HepG2 (cell line): ENCODE measurements around the gene VRK3. TPM values are rescaled to one million over a fixed set of nuclear protein-coding genes. Genes with fewer than 3 reads are reported as not detected.

ENCODE experiments used
- ARNTL ChIP-seq: sonication (generic); formaldehyde crosslinking; IDR thresholded peaks from 2 replicates; pipeline ENCODE4 v1.4.0; 2020; ENCODE audit warnings: mild to moderate bottlenecking, missing genetic modification reagents
- ATM ChIP-seq: fragments of 450-650 bp; IDR thresholded peaks from 2 replicates; pipeline ENCODE4 v1.7.1; 2017; ENCODE audit warnings: mild to moderate bottlenecking, borderline replicate concordance
- CBX5 ChIP-seq: sonication (generic); formaldehyde crosslinking; IDR thresholded peaks from 2 replicates; pipeline ENCODE4 v1.4.0; 2020; ENCODE audit warnings: missing genetic modification reagents, borderline replicate concordance
- DNMT3B ChIP-seq: conservative IDR thresholded peaks from 2 replicates; pipeline ENCODE4 v1.6.1; 2016; ENCODE audit warnings: missing biosample characterization, control low read depth
- HDAC2 ChIP-seq: sonication (generic); formaldehyde crosslinking; IDR thresholded peaks from 2 replicates; pipeline ENCODE4 v1.4.0; 2020; ENCODE audit warnings: missing genetic modification reagents
- HIVEP1 ChIP-seq: sonication (generic); formaldehyde crosslinking; IDR thresholded peaks from 2 replicates; pipeline ENCODE4 v1.4.0; 2020; ENCODE audit warnings: mild to moderate bottlenecking, missing genetic modification reagents
- MTF2 ChIP-seq: sonication (generic); formaldehyde crosslinking; IDR thresholded peaks from 2 replicates; pipeline ENCODE4 v1.5.0; 2020; ENCODE audit warnings: missing genetic modification reagents, borderline replicate concordance
- MZF1 ChIP-seq: sonication (generic); formaldehyde crosslinking; IDR thresholded peaks from 2 replicates; pipeline ENCODE4 v1.8.1; 2023; ENCODE audit warnings: mild to moderate bottlenecking, missing genetic modification reagents, borderline replicate concordance
- NFATC3 ChIP-seq: sonication (generic); formaldehyde crosslinking; IDR thresholded peaks from 2 replicates; pipeline ENCODE4 v1.5.1; 2020; ENCODE audit warnings: mild to moderate bottlenecking, missing genetic modification reagents
- RORA ChIP-seq: sonication (generic); formaldehyde crosslinking; IDR thresholded peaks from 2 replicates; pipeline ENCODE4 v1.5.0; 2020; ENCODE audit warnings: mild to moderate bottlenecking, missing genetic modification reagents, moderate library complexity
- ZNF550 ChIP-seq: sonication (generic); formaldehyde crosslinking; IDR thresholded peaks from 2 replicates; pipeline ENCODE4 v1.4.0; 2020; ENCODE audit warnings: mild to moderate bottlenecking, missing genetic modification reagents, borderline replicate concordance
- polyA plus RNA-seq, 8 experiments: library from polyadenylated mRNA; depleted of rRNA in 3 of 8; stranded (reverse) in 7 of 8; unstranded in 1 of 8; fragments of >200 nt; fragmentation: Illumina TruSeq in 4 of 8; extraction: Trizol in 4 of 8; gene quantifications; 2 replicates each; pipeline versions ENCODE4 v1.2.1 to v1.2.3, GENCODE V29; 2011 to 2016; ENCODE audit warnings: low read depth in 4 of 8, missing spikeins in 1 of 8, mixed read lengths in 1 of 8; ENCODE audit not compliant: insufficient read depth in 1 of 8
- total RNA-seq, 5 experiments: library from RNA; depleted of rRNA; stranded (reverse); fragments of >200 nt; fragmentation: Illumina TruSeq; extraction: Trizol; gene quantifications; 2 replicates each; pipeline ENCODE4 v1.2.3, GENCODE V29; 2016; ENCODE audit warnings: low read depth in 1 of 5
- TF ChIP-seq, protein P1 (sequence below): sonication (generic); formaldehyde crosslinking; IDR thresholded peaks from 2 replicates; pipeline ENCODE4 v1.4.0; 2020; ENCODE audit warnings: mild to moderate bottlenecking, missing genetic modification reagents, borderline replicate concordance
- TF ChIP-seq, protein P2 (sequence below): sonication (generic); formaldehyde crosslinking; IDR thresholded peaks from 2 replicates; pipeline ENCODE4 v1.4.0; 2020; ENCODE audit warnings: missing genetic modification reagents
- TF ChIP-seq, protein P3 (sequence below): sonication (generic); formaldehyde crosslinking; IDR thresholded peaks from 2 replicates; pipeline ENCODE4 v1.9.0; 2021; ENCODE audit warnings: missing genetic modification reagents, mild to moderate bottlenecking, borderline replicate concordance
- TF ChIP-seq, protein P4 (sequence below): sonication (generic); formaldehyde crosslinking; IDR thresholded peaks from 2 replicates; pipeline ENCODE4 v1.4.0; 2020; ENCODE audit warnings: mild to moderate bottlenecking, missing genetic modification reagents

VRK3 gene
- total and polyA plus RNA-seq, 2 of the 13 experiments (the other 11 are each of a cell fraction or from before 2014, with no cell fraction given), result 23.8 to 28.3 TPM

DNA sequence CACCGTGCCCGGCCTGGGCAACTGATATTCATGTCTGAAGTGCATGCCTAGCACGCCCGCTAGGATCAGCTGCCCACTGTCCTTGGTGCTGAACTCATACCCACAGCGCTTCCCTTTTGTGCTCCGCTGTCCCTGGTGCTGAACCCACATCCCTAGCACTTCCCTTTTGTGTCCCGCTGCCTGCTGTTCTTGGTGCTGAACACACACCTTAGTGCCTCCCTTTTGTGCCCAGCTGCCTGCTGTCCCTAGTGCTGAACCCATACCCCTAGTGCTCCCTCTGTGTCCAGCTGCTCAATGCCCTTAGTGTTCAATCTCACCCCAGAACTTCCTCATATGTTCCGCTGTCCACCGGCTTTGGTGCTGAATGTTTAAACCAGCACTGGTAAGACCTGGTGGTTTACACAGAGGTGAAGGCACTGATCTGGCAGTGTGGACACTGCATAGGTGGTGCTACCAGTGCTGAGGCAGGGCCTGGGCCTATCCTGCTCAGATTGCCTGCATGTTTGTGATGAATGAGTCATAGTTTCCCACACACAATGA, 37.9 kb downstream of the VRK3 start (continued):
- TF ChIP-seq, protein P1, sequence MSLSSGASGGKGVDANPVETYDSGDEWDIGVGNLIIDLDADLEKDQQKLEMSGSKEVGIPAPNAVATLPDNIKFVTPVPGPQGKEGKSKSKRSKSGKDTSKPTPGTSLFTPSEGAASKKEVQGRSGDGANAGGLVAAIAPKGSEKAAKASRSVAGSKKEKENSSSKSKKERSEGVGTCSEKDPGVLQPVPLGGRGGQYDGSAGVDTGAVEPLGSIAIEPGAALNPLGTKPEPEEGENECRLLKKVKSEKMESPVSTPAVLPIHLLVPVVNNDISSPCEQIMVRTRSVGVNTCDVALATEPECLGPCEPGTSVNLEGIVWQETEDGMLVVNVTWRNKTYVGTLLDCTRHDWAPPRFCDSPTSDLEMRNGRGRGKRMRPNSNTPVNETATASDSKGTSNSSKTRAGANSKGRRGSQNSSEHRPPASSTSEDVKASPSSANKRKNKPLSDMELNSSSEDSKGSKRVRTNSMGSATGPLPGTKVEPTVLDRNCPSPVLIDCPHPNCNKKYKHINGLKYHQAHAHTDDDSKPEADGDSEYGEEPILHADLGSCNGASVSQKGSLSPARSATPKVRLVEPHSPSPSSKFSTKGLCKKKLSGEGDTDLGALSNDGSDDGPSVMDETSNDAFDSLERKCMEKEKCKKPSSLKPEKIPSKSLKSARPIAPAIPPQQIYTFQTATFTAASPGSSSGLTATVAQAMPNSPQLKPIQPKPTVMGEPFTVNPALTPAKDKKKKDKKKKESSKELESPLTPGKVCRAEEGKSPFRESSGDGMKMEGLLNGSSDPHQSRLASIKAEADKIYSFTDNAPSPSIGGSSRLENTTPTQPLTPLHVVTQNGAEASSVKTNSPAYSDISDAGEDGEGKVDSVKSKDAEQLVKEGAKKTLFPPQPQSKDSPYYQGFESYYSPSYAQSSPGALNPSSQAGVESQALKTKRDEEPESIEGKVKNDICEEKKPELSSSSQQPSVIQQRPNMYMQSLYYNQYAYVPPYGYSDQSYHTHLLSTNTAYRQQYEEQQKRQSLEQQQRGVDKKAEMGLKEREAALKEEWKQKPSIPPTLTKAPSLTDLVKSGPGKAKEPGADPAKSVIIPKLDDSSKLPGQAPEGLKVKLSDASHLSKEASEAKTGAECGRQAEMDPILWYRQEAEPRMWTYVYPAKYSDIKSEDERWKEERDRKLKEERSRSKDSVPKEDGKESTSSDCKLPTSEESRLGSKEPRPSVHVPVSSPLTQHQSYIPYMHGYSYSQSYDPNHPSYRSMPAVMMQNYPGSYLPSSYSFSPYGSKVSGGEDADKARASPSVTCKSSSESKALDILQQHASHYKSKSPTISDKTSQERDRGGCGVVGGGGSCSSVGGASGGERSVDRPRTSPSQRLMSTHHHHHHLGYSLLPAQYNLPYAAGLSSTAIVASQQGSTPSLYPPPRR, result peak; percentile 93
- peak; percentile 100 for TF ChIP-seq NFATC3
- TF ChIP-seq, protein P2, sequence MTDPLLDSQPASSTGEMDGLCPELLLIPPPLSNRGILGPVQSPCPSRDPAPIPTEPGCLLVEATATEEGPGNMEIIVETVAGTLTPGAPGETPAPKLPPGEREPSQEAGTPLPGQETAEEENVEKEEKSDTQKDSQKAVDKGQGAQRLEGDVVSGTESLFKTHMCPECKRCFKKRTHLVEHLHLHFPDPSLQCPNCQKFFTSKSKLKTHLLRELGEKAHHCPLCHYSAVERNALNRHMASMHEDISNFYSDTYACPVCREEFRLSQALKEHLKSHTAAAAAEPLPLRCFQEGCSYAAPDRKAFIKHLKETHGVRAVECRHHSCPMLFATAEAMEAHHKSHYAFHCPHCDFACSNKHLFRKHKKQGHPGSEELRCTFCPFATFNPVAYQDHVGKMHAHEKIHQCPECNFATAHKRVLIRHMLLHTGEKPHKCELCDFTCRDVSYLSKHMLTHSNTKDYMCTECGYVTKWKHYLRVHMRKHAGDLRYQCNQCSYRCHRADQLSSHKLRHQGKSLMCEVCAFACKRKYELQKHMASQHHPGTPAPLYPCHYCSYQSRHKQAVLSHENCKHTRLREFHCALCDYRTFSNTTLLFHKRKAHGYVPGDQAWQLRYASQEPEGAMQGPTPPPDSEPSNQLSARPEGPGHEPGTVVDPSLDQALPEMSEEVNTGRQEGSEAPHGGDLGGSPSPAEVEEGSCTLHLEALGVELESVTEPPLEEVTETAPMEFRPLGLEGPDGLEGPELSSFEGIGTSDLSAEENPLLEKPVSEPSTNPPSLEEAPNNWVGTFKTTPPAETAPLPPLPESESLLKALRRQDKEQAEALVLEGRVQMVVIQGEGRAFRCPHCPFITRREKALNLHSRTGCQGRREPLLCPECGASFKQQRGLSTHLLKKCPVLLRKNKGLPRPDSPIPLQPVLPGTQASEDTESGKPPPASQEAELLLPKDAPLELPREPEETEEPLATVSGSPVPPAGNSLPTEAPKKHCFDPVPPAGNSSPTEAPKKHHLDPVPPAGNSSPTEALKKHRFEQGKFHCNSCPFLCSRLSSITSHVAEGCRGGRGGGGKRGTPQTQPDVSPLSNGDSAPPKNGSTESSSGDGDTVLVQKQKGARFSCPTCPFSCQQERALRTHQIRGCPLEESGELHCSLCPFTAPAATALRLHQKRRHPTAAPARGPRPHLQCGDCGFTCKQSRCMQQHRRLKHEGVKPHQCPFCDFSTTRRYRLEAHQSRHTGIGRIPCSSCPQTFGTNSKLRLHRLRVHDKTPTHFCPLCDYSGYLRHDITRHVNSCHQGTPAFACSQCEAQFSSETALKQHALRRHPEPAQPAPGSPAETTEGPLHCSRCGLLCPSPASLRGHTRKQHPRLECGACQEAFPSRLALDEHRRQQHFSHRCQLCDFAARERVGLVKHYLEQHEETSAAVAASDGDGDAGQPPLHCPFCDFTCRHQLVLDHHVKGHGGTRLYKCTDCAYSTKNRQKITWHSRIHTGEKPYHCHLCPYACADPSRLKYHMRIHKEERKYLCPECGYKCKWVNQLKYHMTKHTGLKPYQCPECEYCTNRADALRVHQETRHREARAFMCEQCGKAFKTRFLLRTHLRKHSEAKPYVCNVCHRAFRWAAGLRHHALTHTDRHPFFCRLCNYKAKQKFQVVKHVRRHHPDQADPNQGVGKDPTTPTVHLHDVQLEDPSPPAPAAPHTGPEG (CRISPR knock-in tag), result peak; percentile 99
- TF ChIP-seq ZNF550 (CRISPR knock-in tag), result peak; percentile 99
- TF ChIP-seq ATM, result no peak
- TF ChIP-seq, protein P3, sequence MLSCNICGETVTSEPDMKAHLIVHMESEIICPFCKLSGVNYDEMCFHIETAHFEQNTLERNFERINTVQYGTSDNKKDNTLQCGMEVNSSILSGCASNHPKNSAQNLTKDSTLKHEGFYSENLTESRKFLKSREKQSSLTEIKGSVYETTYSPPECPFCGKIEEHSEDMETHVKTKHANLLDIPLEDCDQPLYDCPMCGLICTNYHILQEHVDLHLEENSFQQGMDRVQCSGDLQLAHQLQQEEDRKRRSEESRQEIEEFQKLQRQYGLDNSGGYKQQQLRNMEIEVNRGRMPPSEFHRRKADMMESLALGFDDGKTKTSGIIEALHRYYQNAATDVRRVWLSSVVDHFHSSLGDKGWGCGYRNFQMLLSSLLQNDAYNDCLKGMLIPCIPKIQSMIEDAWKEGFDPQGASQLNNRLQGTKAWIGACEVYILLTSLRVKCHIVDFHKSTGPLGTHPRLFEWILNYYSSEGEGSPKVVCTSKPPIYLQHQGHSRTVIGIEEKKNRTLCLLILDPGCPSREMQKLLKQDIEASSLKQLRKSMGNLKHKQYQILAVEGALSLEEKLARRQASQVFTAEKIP (CRISPR knock-in tag), result peak; percentile 97; the same call in 1 of the 2 replicates
- peak; percentile 100 for TF ChIP-seq CBX5 (CRISPR knock-in tag)
- TF ChIP-seq, protein P4, sequence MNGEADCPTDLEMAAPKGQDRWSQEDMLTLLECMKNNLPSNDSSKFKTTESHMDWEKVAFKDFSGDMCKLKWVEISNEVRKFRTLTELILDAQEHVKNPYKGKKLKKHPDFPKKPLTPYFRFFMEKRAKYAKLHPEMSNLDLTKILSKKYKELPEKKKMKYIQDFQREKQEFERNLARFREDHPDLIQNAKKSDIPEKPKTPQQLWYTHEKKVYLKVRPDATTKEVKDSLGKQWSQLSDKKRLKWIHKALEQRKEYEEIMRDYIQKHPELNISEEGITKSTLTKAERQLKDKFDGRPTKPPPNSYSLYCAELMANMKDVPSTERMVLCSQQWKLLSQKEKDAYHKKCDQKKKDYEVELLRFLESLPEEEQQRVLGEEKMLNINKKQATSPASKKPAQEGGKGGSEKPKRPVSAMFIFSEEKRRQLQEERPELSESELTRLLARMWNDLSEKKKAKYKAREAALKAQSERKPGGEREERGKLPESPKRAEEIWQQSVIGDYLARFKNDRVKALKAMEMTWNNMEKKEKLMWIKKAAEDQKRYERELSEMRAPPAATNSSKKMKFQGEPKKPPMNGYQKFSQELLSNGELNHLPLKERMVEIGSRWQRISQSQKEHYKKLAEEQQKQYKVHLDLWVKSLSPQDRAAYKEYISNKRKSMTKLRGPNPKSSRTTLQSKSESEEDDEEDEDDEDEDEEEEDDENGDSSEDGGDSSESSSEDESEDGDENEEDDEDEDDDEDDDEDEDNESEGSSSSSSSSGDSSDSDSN (CRISPR knock-in tag), result peak; percentile 55
- peak; percentile 99 for TF ChIP-seq RORA (CRISPR knock-in tag)
- TF ChIP-seq HIVEP1 (CRISPR knock-in tag), result peak; percentile 97
- TF ChIP-seq MTF2 (CRISPR knock-in tag), result peak; percentile 98
- peak; percentile 100 for TF ChIP-seq DNMT3B (CRISPR knock-in tag)
- peak; percentile 99 for TF ChIP-seq ARNTL
- TF ChIP-seq HDAC2 (CRISPR knock-in tag), result peak; percentile 100
- peak; percentile 99 for TF ChIP-seq MZF1 (CRISPR knock-in tag)
